Stimulated activated CD4-positive, alpha-beta T cell treated with anti-CD3 and anti-CD28 coated beads, Interleukin-15, amount 100 ng/mL, for 1 hour (primary cell): ENCODE measurements around the gene ANP32E.
"Not testable (repeated sequence)": the region's sequence is repeated elsewhere in the genome, so short reads cannot be mapped to it uniquely, and the experiment has no call there.

Experiments
- DNase-seq, 2 donors: peaks; one replicate each; pipeline ENCODE4 v3.0.0-alpha.2; 2020; ENCODE audit warnings: low read depth in 1 of 2, low spot score in 1 of 2

ANP32E gene

GRCh38 chr1:150214099-150214756, 21.7 kb downstream of the ANP32E start:
- not testable (repeated sequence) for DNase-seq

- DNase-seq: peak; percentile 75 to 79
Measured at GRCh38 chr1:150213170-150214098, 22.5 kb downstream of the ANP32E start.

- no peak for DNase-seq
Measured at GRCh38 chr1:150212070-150212469, 23.8 kb downstream of the ANP32E start.

- DNase-seq: no peak
Measured at GRCh38 chr1:150210706-150211105, 25.2 kb downstream of the ANP32E start.

GRCh38 chr1:150210091-150210490, 25.8 kb downstream of the ANP32E start:
- DNase-seq: no peak

GRCh38 chr1:150208460-150208859, 27.5 kb downstream of the ANP32E start:
- DNase-seq: not testable (repeated sequence)

- no peak for DNase-seq
Measured at GRCh38 chr1:150207281-150207971, 28.5 kb downstream of the ANP32E start.

GRCh38 chr1:150196417-150196816, 39.5 kb downstream of the ANP32E start:
- DNase-seq: no peak

GRCh38 chr1:150194381-150195031, 41.4 kb downstream of the ANP32E start:
- DNase-seq: no peak

- DNase-seq: no peak
Measured at GRCh38 chr1:150192012-150192411, 43.9 kb downstream of the ANP32E start.

- no peak for DNase-seq
Measured at GRCh38 chr1:150187560-150187931, 48.4 kb downstream of the ANP32E start.

- no peak for DNase-seq
Measured at GRCh38 chr1:150186789-150187559, 48.9 kb downstream of the ANP32E start.

- not testable (repeated sequence) for DNase-seq
Measured at GRCh38 chr1:150186438-150186788, 49.5 kb downstream of the ANP32E start.

GRCh38 chr1:150185481-150185880, 50.4 kb downstream of the ANP32E start:
- no peak for DNase-seq

- DNase-seq: no peak
Measured at GRCh38 chr1:150183061-150183460, 52.9 kb downstream of the ANP32E start.

GRCh38 chr1:150182247-150182646, 53.7 kb downstream of the ANP32E start:
- no peak for DNase-seq

GRCh38 chr1:150180474-150180873, 55.4 kb downstream of the ANP32E start:
- DNase-seq: no peak

GRCh38 chr1:150179867-150180266, 56.0 kb downstream of the ANP32E start:
- no peak for DNase-seq

- DNase-seq: no peak
Measured at GRCh38 chr1:150178548-150178947, 57.4 kb downstream of the ANP32E start.

- DNase-seq: no peak
Measured at GRCh38 chr1:150176593-150176992, 59.3 kb downstream of the ANP32E start.
